Measurements from ENCODE around the gene RAP2A.

The RAP2A gene

DNA sequence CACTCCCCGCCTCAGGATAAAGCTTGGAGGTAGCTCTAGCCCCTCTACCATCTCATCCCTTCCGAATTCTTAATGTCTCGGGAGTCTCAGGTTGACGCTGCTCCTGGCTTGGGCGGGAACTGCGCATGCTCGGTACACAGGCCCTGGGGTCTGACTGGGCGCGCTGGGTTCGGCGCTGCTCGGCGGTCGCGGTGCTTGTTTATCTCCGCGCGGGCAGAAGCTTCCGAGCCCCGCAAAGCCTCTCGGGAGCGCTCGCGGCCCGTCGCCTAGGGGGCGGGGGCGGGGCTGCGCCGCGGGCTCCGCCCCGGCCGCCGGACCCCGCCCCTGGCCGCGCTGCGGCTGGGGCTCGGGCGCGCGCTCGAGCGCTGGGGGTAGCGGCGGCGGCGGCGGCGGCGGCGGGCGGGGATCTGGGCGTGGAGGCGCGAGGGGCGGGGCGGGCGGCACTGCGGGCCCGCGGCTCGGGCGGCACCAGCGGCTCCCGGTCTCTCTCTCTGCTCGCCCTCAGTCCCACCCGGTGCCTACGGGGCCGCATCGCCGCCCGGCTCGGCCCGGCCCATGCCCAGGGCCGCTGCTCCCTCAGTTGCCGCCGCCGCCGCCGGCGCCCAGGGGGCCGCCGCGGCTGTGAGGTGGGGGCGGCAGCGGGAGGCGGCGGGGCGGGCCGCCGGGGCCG, at the start of gene RAP2A:
RAP2A (plus strand) TSS at position 443 of the 670 bp plus-strand sequence. CDS start 302 bp downstream, outside the sequence.
- DNase-seq, result peak; percentile 57 to 87

DNA sequence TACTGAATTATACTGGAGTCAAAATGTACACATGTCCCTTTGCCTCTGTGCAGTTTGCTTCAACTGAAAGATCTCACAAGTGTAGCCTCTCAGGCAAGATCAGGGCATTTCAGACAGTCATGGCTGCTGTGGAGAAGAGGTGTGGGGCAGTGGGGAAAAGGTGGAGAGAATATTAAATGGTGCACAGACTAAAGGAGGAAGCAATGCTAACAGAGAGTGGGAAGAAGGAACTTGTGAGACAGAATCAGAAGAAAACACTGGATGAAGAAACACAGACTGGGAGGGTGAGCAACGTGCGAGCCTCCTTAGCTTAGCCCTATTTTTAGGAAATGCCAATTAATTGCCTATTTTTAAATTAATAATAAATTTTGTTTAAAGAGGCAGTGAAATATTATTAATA, 49.6 kb upstream of the RAP2A start:
- no peak for DNase-seq

DNA sequence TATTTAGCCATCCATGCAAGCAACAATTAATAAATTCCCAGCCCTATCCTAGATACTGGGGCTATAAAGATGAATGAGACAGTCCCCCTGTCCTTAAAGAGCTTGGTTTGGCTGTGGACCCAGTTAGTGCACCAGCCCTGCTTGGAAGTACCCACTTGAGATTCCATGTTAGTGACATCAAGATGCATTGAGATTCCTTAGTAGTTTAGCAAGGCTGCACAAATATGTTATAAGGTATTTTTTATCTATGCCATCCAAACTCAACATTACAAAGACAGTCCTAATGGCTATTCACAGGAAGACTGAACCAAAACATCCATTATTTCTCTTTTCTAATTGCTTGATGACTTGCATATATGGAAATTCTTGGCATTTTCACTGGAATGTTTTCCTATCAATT, 48.8 kb upstream of the RAP2A start:
- no peak for DNase-seq

DNA sequence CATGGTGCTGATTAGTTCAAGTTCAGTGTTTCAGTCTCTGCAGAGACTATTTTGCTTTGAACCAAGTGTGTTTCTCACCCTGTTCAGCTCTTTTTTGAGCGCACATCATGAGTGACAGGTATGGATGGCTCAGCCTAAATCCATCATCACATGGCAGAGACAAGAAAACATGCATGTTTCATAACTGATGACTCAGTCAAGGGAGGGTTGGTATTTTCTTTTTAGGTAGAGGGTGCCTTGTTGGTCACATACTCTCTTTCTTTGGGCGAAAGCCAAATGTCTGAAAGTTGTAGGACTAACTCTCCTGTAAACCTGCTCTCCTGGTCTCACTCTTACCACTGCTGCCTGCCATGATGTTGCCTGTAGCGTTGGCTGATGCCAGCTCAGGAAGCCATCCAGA, 48.1 kb upstream of the RAP2A start:
- no peak for DNase-seq

DNA sequence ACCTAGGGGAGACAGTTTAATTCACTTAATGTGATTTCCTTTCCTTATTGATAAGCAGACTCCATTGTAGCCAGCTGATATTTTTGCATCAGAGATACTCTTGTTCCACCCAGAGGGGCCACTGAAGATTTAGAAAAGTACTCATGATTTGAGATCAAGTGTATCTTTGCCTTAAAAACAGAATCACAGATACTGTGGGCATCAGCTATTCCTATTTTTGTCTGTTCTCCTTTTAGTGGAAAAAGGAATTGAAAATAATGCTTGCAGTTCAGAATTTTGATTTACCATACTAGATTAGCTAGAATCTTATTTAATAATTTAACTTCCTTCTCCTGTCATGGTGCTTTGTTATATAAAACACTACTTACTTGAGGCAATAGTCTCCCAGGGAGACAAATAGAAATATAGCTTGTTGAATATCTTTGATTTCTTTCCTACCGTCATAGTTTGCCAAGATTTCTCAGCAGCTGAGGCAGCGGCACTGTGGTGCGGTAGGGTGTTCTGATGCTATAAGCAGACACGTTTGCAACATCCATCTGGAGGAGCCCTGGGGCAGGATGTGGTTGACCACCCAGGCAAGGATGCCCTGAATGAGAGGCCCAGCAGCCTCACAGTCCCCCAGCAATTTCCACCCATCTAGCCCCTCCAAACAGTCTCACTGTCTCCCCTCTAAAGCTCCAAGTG, 47.0 kb upstream of the RAP2A start:
- no peak for DNase-seq

DNA sequence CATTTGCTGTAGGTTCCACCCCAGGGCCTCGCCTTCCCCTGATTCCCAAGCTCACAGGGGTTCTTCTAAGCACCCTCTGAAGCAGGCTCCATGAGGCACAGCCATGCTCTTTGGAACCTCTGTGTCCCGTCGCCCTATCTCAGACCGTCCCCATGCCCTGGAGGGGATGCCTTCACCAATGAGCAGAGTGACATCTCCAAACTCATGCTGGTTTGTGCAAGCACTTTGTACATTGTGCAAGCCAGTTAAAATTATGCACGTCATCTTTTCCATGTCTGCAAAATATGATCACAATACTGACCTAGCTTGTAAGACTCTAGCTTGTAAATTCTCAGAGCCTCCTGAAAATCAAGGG, 46.5 kb upstream of the RAP2A start:
- DNase-seq, result no peak

DNA sequence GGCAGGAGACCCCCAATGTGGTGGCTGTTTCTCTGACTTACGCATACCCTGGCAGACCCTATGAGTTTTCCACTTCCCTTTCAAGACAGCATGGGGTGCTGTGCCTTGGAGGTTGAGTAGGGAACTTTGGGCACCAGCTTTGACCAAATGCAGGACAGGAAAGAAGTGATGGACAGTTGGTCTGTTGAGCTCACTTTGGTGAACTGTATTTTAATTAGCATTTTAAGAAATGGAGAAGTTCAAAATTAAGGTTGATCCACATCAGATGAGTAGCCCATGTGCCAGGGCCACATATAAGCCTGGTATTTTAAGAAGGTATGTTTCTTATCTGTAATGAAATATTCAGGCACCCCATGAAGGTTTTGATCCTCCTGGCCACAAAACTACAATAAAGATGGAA, 46.1 kb upstream of the RAP2A start:
- DNase-seq, result no peak

DNA sequence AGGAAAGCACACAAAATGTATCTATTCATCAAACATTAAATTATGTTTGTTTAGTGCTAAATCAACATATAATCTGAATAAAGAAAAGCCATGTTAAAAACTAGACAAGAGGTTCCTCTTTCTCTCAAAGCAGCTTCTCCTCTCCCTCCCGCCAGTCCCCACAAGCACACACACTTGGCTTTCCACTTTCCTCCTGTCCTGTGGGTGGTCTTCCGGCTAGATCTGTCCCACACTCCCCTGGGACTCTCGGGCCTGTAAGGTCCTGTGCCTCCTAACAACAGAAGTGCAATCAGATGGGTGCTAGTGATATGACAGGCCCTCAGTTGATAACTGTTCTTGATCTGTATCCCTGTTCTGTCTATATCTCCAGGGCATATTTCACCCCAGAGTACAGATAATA, 45.6 kb upstream of the RAP2A start:
- DNase-seq, result no peak

DNA sequence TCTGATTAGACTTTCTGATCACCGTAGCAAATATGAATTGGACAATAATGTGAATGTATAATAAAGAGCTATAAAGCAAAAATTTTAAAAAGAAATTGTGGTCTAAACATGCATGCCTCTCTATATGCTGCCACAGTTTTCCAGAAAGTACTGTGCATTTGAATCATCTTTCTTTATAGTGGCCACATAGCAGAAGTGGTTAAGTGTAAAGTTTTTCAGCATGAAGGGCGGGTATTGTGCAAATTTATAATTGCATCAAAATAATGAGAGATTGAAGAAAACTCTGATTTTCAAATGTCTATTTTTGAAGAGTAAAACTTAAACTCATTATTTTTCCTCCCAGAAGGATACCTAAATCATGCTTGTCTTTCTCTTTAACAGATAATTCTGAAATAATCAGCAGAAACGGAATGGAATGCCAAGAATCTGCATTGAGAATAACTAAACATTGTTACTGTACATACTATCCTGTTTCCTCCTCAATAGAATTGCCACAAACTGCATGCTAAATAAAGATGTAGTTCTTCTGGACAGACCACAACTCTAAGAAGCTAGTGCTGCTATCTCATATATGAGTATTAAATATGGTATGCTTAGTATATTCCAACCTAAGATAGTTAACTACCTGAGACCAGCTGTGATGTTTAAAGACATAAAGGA, 42.9 kb upstream of the RAP2A start:
- no peak for DNase-seq

DNA sequence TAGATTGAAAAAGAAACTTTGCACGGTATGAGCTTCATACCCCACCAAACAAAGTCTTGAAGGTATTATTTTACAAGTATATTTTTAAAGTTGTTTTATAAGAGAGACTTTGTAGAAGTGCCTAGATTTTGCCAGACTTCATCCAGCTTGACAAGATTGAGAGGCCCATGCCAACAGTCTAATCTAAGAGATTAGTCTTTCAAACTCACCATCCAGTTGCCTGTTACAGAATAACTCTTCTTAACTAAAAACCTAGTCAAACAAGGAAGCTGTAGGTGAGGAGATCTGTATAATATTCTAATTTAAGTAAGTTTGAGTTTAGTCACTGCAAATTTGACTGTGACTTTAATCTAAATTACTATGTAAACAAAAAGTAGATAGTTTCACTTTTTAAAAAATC, 41.9 kb upstream of the RAP2A start:
- DNase-seq, result no peak

DNA sequence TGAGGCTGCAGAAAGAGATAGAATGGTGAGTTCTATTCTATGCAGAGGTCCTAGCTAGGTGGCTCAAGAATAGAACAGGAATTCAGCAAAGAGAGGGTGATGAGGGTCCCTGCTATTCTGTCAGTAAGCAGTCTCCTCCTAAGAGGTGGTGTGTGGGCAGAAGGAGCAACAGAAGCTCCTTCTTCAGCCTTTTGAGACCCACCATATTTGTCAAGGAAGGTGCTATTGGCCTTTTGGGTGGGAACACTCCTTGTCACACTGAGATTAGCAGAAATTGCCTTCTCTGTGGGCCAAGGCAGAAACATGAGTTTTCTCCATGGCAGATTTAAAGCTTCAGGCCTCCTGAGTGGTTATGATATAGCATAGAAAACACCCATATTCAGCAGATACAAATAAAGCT, 39.4 kb upstream of the RAP2A start:
- DNase-seq, result no peak

DNA sequence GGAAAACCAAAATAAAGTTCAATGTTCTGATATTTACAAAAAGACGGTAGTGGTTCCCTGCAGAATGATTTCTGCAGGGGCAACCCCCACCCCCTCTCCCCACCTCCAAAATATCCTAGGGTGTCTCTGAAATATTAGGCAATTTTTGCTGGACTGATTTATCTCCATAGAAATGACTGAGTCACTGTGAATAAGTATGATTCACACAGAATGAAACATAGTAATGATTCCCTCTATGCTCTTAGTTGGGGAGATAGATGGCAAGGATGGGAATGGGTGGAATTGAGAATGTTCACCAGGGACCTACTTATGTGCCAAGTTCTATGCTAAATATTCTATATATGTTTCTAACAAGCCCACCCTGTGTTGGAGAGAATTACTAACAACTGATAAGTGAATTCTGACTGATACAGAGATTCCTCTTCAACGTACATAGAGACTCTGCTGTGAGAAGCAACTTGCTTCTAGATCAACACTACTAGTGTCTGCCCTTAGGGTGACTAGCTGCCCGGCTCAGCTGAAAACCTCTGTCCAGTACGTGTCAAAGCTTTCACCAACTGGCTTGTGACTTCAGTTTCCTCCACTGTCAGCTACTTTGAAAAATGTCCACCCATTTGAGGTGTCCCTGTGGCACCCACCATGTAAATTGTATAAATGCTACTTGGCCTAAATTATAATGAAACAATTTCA, 38.4 kb upstream of the RAP2A start:
- no peak for DNase-seq

DNA sequence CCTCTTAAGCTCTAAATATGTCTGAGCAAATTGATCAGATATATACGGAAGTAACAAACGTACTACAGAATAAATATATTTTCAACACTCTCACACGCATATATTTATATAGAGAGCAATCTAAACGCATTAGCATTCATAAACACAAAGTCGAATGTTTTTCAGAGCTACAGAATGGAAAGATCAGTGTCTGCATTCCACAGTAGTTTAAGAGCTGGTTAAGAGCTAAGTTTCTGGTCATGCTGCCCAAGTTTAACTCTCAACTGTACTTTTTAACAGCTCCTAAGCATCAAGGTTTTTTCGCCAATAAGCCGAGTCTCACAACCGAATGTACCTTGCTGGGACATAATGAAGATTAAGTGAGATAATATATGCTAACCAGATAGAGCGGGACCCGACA, 36.7 kb upstream of the RAP2A start:
- no peak for DNase-seq

DNA sequence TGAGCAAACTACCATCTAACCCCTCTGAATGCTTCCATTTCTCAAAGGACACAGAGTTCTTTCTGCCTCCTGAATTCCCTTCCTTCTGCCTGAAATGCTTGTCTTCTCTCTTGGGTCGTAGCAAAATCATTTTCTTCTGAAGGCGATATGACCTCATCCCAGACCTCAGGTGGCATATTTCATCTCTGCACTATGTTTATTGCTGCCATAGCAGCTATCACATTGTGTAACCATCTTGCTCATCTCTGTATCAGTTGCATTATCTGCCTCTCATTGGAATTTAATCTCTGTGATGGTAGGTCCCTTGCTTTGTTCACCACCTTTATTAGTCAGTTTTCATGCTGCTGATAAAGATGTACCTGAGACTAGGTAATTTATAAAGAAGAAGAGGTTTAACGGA, 32.5 kb upstream of the RAP2A start:
- DNase-seq, result no peak

DNA sequence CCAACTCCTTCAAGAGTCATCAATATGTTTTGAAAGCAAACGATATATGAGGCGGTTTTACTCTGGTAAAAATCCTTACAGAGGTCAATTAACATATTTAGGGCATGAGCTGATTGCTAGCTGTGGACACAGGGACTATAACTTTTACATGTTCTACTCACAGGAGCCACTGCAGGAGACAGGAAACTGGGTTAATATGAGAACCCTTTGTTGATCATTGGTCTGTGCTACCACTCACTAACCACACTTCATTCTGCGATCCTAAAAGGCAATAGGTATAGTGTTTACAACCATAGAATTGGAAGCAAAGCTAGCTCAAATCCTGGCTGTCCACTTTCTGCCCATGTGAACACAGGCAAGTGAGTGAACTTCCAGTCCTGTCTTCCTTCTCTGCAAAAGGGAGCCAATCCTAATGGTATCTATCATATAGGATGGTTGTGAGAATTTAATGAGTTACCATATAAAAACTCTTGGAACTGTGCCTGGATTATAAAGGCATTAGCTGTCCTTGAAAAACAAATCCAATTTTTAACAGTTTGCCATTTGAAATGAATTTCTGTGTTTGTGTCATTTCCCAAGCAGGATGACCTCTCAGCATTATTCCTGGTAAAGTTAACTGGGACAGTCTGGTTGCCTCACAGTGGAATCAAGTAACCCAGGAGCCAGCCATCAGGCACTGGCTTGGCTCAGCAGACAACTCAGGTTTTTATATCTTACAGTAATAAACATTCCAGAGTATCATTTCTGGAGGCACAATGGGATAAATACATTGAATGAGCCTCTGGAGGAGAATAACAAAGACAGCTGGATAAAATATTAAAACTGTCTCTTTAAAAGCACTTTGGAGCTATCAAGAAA, 29.8 kb upstream of the RAP2A start:
- DNase-seq, result no peak

DNA sequence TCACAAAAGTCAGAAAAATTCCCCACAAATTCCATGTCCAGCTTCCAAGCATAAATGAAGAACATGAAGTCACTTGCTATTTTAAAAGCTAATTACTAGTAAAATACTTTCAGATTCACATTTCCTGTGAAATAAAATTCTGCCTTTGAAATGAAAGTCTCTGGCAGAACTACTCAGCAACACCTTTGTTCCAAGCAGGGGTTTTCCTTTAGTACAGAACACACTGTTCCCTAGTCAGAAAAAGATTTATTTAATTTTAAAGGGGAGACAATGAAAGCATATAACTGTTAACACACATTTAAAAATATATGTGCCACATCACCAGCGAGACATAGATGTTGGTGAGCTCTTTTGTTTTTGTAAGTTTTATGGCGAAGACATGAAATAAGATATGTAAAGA, 26.4 kb upstream of the RAP2A start:
- DNase-seq, result no peak

DNA sequence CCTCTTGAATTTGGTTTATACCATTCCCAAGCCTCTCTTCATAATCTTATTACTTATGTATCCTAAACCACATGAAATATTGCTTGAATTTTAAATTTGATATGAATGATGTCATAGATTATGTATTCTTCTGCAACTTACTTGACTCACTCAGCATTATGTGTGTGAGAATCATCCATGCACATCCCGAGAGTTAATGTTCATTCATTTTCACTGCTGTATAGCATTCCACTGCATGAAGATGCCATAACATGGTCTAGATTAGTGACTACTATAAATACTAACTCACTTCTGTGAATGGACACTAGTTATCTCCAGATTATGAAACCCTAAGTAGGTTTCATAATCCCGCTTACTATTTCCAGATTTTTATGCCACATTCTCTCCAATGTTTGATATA, 25.0 kb upstream of the RAP2A start:
- DNase-seq, result no peak

DNA sequence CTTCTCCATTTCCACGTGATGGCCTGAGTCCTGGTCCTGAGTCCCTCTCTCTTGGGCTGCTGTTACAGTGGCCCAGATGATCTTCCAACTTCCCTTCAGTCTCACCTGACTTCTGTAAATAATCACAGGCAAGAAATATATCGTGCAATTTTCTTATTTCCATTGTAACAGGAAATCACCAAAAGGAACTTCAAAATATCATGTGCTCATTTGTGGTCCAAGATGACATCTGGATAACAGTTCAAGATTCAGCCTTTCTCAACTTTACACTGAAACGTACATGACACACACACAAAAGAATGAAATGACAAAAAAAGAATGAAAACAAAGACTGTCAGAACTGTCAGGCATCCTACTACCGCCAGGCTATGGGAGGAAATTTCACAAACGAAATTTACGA, 22.0 kb upstream of the RAP2A start:
- no peak for DNase-seq

DNA sequence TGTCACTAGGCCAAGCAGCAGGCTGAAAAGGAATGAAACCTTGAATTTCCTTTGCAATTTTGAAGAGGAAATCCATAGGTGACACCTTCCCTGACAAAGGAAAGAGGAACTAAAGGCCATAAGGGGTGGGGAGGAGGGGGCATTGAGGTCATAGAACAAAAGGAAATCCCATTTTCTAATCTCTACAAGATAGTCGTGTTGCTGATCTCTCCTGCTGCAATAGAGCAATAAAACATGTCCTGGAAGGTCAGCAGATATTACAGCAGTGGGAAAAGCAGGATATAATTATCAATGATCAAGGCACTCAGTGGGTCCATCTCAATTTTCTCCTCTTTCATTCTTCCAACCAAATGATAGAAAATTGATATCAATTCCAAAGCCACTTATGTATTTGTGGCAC, 20.3 kb upstream of the RAP2A start:
- DNase-seq, result no peak

DNA sequence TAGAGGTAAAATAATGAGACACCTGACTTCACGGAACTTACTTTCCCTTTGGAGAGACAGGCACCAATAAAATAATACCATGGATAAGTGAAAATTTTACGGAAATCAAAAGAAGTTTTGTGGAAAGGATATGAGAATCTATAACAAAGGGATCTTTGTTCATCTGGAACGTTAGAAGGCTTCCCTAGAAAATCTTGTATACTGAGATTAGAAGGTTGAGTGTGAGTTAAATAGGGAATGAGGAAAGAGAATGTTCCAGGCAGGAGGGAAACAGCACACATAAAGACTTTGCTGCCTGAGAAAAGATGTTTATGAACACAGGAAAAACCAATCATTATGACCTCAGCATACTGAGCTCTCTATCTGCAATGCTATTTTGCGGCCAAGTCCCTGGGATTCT, 19.6 kb upstream of the RAP2A start:
- no peak for DNase-seq

DNA sequence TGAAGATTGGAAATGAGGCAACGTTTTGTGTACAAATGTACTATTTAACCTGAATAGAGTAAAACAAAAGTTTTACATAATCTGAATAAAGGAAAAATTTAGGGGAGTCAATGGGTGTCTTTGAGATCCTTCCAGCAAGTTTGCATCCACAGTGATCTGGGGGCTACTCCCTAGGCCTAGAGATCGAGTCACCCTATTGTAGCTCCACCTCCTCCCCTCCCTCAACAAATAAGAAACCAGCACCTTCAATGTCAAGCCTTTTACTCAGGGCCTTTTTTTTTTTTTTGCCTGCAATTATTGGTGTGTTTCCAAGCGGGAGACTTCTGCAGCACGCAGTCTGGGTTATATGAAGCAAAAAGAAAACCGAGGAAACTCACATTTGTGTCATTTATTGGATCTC, 16.3 kb upstream of the RAP2A start:
- DNase-seq, result no peak

DNA sequence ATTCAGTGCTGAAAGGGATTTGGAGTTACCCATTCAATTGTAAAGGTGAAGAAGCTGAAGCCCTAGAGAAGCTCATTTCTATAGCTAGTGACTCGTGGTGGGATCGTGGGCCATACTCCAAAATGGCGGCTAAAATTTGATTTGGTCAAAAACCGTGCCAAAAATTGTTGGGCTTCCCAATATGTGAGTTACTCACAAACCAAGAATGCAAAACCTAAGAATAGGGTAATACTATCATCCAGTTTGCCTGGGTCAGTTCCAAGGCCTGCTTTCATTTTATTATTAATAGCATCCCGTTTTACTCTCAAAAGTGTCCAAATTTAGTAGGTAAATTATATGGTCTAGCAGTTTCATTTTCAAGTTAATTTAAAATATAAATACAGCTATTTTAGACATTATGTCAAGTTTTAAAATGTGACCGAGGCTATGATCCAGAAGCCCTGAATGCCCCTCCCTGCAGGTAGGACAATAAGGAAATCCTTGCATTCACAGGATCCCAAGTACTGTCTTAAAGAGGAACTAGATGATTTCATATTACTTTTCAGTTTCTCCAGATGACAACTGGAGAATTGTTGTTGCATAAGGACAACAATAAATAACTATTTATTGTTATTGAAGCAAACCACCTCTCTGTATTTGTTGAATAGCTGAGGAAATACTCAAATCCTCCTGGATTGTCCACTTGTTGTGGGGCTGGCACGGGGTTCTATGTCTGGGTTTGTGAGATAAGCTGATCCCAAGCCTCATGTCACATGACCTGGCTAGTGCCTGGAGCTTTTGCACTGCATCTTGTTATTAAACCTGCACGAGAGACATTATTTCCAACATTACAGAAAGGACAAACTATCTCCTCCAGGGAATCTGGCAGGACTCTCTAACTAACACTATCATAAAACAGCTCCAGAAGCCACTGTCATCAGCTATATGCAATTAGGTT, 11.6 kb upstream of the RAP2A start:
- DNase-seq, result no peak
